Stimulated activated naive CD4-positive, alpha-beta T cell treated with Interleukin-2 at 50 U/mL for 16 hours (primary cell): ENCODE data around the gene ACOT11.

Experiments
- DNase-seq: peaks from one replicate; lab custom pipeline; 2025; lab: John Stamatoyannopoulos, UW

ACOT11 gene

GRCh38 chr1:54585181-54586066 is 37.4 kb downstream of the ACOT11 start:
- no peak for DNase-seq

DNA sequence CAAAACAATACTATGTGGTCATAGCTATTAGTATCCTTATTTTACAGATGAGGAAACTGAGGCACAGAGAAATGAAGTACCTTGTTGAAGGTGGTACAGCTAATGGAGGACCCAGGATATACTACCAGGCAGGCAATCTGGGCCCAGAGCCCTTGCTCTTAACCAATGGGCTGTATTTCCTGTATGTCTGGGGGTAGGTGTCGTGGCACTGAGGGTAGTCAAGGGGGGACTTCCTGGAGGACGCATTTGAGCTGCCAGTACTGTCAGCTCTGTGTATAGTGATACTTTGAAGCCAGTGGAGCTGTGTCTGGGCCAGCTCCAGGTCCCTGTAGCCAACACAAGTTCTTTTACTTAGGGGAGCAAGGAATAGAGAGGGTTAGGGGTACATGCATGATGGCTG is 40.3 kb downstream of the ACOT11 start:
- DNase-seq, result no peak

- no peak for DNase-seq
Measured at GRCh38 chr1:54591127-54591756, 43.2 kb downstream of the ACOT11 start.

DNA sequence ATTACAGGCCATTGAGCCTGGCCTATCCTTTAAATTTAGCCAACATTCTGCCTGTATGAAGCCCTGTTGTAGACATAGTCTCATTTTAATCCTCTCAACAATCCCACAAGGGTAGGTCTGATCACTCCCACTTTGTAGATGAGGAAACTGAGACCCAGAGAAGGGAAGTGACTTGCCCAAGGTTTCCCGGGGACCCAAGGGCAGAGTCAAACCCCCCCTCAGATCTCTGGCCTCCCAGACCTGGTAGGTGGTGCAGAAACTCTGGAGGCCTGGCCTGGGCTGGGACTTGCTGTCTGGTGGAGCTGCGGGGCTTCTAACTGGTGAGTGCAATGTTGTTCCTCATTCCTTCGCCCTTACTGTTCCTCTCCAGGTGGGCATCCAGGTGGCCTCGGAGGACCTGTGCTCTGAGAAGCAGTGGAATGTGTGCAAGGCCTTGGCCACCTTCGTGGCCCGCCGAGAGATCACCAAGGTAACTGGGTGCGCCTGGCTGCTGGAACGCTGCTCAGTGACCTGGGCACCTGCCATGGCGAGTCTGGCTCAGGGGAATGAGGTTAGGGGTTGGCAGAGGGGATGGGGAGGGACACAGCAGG is 45.6 kb downstream of the ACOT11 start:
- no peak for DNase-seq

GRCh38 chr1:54594463-54594862 is 46.4 kb downstream of the ACOT11 start:
- DNase-seq, result no peak

- DNase-seq, result no peak
Measured at GRCh38 chr1:54595956-54596498, 48.0 kb downstream of the ACOT11 start.

DNA sequence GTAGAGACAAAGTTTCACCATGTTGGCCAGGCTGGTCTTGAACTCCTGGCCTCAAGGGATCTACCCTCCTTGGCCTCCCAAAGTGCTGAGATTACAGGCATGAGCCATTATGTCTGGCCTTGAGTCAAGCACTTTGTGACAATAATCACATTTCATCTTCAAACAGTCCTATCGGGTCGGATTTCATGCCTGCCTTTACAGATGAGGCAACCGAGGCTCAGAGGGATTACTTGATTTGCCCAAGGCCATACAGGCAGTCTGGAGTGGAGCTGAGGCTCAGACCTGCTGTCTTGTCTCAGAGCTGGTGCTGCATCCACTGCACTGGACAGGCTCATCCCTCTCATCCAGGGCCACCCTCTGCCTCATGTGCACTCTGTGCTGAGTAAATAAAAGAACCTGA is 48.7 kb downstream of the ACOT11 start:
- no peak for DNase-seq

DNA sequence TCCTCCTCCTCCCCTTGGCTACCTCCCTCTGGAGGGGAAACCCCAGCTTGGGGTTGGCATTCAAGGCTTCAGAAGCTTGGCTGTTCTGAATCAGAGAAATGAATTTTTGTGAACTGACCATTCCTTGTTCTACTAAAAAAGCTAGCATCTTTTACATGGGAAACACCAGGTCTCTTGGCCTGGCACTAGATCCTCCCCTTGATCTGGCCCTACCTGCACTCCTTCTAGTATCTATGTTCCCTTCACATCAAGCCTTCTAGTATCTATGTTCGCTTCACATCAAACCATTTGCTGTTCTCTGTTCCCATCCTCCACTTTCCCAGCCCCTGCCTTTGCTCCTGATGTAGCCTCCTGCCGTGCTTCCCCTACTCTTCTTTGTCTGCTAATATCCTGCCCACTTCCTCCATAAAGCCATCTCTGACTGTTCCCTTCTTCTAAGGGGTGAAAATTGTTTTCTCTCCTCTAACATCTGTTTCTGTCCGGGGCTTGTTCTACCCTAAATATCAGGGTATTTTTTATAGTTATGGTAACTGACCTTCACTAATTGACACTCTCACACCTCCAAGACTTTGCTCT is 49.5 kb downstream of the ACOT11 start:
- no peak for DNase-seq

DNA sequence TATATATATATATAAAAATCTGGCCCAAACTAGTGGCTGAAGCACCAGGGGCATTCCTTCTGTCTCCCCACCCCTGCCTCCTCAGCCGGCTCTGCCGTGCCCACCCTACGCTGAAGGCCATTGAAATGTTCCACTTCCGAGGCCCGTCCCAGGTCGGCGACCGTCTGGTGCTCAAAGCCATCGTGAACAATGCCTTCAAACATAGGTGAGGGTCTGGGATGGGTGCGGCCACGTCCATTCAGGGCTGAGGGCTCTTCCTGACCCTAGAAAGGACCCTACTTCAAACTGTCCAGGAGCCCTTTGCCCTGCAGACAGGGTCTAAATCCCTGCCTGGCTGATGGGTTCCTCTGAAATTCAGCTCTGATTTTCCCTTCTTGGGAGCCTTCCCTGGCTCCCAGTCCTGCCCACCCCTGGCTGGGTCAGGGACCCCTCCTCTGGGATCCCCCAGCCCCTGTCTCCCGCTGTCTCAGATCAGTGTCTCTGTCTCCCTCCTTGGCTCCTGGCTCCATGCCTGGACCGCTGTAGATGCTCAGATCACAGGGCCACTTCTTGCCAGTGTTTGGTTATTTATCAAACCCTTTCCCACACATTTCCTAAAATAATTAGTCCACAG is 51.3 kb downstream of the ACOT11 start:
- DNase-seq, result no peak

DNA sequence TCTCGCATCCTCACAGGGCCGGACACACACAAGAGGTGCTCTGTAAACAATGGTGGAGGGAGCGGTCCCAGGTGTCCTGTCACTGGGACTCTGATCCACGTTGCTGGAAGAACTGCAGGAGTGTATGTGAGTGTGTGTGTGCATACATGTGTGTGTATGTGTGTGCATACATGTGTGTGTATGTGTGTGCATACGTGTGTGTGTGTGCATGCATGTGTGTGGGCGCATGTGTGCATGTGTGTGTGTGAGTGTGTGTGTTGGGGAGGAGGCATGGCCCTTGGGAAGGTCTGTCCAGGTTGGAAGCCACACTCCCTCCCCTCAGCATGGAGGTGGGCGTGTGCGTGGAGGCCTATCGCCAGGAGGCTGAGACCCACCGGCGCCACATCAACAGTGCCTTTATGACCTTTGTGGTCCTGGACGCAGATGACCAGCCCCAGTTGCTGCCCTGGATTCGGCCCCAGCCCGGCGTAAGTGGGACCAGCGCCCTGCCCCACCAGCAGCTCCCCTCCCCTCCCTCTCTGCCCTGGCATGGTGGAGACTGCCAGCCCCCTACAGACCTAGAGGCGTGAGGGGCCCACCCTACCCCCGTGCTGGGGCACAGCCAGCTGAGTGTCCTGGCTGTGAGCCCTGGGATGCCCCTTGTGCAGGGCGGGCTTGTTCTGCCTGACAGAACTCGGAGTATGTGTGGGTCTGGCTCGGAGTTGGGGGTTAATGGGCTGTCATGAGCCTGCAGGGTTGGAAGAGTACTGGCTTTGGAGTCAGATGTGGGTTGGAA is 53.1 kb downstream of the ACOT11 start:
- DNase-seq, result no peak

GRCh38 chr1:54601730-54602129 is 53.7 kb downstream of the ACOT11 start:
- DNase-seq, result no peak

DNA sequence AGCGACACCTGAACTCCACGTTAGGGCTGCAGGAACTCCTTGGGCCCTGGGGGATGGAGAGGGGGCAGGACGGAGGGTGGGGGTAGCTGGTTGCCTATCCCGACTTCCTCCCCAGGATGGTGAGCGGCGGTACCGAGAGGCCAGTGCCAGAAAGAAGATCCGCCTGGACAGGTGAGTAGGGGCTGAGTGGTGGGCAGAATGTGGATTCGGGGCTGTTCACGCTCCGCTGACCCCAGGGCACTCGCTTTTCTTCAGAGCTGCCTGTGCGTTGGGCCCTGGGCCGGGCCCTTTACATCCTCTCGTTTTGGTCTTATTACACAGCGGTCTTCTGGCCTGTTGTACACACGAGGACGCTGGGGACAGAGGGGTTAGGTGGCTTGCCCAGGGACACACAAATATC is 54.5 kb downstream of the ACOT11 start:
- no peak for DNase-seq

DNA sequence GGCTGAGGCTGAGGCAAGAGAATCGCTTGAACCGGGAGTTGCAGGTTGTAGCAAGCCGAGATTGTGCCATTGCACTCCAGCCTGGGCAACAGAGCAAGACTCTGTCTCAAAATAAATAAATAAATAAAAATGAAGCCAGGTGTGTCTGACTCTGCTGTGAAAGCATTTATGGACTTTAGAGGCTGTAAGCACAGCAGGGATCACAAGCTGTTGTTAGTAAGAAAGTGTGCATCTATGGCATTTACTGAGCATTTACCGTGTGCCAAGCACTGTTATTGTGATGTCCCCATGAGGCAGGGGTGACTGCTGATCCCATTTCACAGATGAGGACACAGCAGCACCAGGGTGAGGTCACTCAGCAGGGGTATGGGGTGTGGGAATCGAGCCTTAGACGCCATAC is 55.2 kb downstream of the ACOT11 start:
- no peak for DNase-seq

DNA sequence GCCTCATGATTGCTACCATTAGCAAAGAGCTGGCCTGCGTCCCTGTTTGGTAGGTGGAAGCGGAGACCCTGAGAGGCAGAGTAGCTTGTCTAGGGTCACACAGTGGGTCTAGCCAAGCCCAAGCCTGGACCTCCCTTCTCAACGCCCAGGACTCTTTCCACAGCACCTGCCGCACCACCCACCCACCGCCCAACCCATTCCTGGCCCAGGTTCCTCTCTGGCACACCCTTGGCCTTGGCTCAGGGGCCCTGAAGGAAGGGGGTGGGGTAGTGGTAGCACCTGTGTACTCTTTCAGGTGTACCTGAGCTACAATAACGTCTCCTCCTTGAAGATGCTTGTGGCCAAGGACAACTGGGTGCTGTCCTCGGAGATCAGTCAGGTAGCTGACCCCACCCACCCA is 56.0 kb downstream of the ACOT11 start:
- DNase-seq, result no peak

DNA sequence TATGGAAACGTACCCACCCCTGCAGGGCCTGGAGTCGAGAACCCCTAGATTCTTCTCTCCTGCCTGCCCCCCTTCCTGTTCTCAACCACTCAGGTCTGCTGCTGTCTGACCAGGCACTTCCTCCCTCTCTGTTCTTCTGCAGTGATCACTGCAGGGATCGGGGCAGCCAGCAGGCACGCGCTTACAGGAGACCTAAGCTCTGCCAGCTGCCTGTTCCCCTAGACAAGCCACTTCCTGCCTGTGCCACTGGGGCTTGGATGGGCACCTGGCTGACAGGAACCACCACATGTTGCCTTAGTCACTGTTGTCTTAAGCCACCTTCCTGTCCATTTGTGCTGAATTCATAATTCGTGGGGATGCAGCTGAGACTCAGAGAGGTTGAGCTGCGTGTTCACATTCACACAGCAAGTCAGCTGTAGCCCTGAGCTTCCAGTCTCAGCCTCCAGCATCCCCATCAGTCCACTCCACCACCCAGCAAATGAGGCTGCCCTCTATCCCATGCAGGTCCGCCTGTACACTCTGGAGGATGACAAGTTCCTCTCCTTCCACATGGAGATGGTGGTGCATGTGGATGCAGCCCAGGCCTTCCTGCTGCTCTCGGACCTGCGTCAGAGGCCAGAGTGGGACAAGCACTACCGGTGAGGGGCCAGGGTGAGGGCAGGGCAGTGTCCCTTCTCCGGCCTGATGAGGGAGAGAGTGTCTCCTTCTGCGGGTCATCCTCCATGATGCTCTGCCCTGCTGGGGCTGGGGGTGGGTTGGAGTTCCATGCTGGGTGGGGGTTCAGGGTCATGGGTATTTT is 56.7 kb downstream of the ACOT11 start:
- DNase-seq, result no peak

- no peak for DNase-seq
Measured at GRCh38 chr1:54606096-54606989, 58.3 kb downstream of the ACOT11 start.

DNA sequence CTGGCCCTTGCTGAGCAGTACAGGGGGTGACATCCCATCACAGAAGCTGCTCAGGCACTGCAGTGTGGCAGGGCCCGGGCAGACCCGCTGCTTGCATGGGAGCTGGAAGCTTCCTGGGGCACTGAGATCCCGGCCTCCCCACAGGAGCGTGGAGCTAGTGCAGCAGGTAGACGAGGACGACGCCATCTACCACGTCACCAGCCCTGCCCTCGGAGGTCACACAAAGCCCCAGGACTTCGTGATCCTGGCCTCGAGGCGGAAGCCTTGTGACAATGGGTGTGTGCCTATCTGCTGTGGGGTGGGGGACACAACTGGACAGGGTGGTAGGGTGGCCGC is 58.9 kb downstream of the ACOT11 start:
- no peak for DNase-seq

GRCh38 chr1:54607821-54608565 is 60.0 kb downstream of the ACOT11 start:
- no peak for DNase-seq
